T-cell (primary cell): Measurements from ENCODE around the gene CD302. TPM values are rescaled to one million over a fixed set of nuclear protein-coding genes. Genes with fewer than 3 reads are reported as not detected.
"Not testable (repeated sequence)": the region's sequence is repeated elsewhere in the genome, so short reads cannot be mapped to it uniquely, and the experiment has no call there.

Experiments used
- ATAC-seq, 4 experiments: fragments of 200-7000 bp in 3 of 4; fragments of 150-1000 bp in 1 of 4; cut with Tn5 transposase; replicated peaks in 1 of 4; 1 replicate in 3 of 4; 2 replicates in 1 of 4; pipeline ENCODE4 v1.10.0; 2021; ENCODE audit warnings: moderate library complexity in 3 of 4, mild to moderate bottlenecking in 2 of 4, moderate number of reproducible peaks in 1 of 4
- CTCF ChIA-PET, 2 donors: fragments of 300-600 bp; sonication (Branson Sonifier 250); formaldehyde crosslinking; loops; one replicate each; lab custom pipeline; 2022; ENCODE audit warnings: antibody characterized with exemption in 2 of 2; lab: Charles Lee
- POLR2A ChIA-PET, 2 donors: fragments of 300-600 bp; sonication (Branson Sonifier 250); formaldehyde crosslinking; loops; one replicate each; lab custom pipeline; 2022; ENCODE audit warnings: antibody characterized with exemption in 2 of 2; lab: Charles Lee
- DNase-seq, 35 experiments: peaks; one replicate each; pipeline versions ENCODE4 v3.0.0 to v3.0.0-alpha.2; 2013 to 2023
- H3K27ac ChIP-seq: one replicate; pipeline ENCODE4 v1.5.1; 2013; ENCODE audit warnings: low read length
- H3K27me3 ChIP-seq, 2 experiments: replicated peaks in 1 of 2; 1 replicate in 1 of 2; 2 replicates in 1 of 2; pipeline versions ENCODE4 v1.6.1 to v1.7.0; 2013; ENCODE audit warnings: low read length in 1 of 2, mixed read lengths in 1 of 2; ENCODE audit not compliant: control insufficient read depth in 2 of 2, insufficient read depth in 2 of 2; ENCODE audit errors: extremely low read depth in 1 of 2
- H3K36me3 ChIP-seq, 2 donors: 1 replicate in 1 of 2; 2 replicates in 1 of 2; pipeline versions ENCODE4 v1.6.1 to v1.7.0; 2013; ENCODE audit warnings: low read length in 1 of 2; ENCODE audit not compliant: control insufficient read depth in 2 of 2, insufficient read depth in 1 of 2; ENCODE audit errors: extremely low read depth in 1 of 2
- H3K4me1 ChIP-seq, 2 experiments: 1 replicate in 1 of 2; 2 replicates in 1 of 2; pipeline versions ENCODE4 v1.6.1 to v1.7.0; 2013; ENCODE audit warnings: low read length in 2 of 2, mixed read lengths in 1 of 2; ENCODE audit not compliant: insufficient read depth in 2 of 2, control insufficient read depth in 1 of 2; ENCODE audit errors: extremely low read depth in 1 of 2
- H3K4me3 ChIP-seq, 2 donors: 1 replicate in 1 of 2; 2 replicates in 1 of 2; pipeline versions ENCODE4 v1.5.1 to v1.7.0; 2013; ENCODE audit warnings: mild to moderate bottlenecking in 2 of 2, low read length in 1 of 2, moderate library complexity in 1 of 2; ENCODE audit not compliant: control insufficient read depth in 1 of 2; ENCODE audit errors: extremely low read depth in 1 of 2
- H3K9me3 ChIP-seq: 2 replicates; pipeline ENCODE4 v1.7.0; 2013
- H3K27ac Mint-ChIP-seq, 2 donors: one replicate each; pipeline ENCODE4 v1.8.0; 2020 to 2021; ENCODE audit warnings: mild to moderate bottlenecking in 2 of 2, mixed read lengths in 2 of 2
- H3K27me3 Mint-ChIP-seq, 2 donors: one replicate each; pipeline ENCODE4 v1.8.0; 2021 to 2022; ENCODE audit warnings: mixed read lengths in 2 of 2
- H3K36me3 Mint-ChIP-seq: one replicate; pipeline ENCODE4 v1.8.0; 2021; ENCODE audit warnings: mixed read lengths
- H3K4me1 Mint-ChIP-seq, 3 donors: one replicate each; pipeline ENCODE4 v1.8.0; 2020 to 2022; ENCODE audit warnings: mixed read lengths in 3 of 3, mild to moderate bottlenecking in 1 of 3
- H3K4me3 Mint-ChIP-seq, 3 donors: one replicate each; pipeline ENCODE4 v1.8.0; 2020 to 2022; ENCODE audit warnings: mild to moderate bottlenecking in 3 of 3, mixed read lengths in 3 of 3, moderate library complexity in 3 of 3
- H3K9me3 Mint-ChIP-seq, 3 donors: one replicate each; pipeline ENCODE4 v1.8.0; 2020 to 2022; ENCODE audit warnings: mixed read lengths in 3 of 3
- WGBS: methylation state at CpG from one replicate; pipeline ENCODE4 v1.1.5; 2013; ENCODE audit warnings: missing lambda C conversion rate; ENCODE audit not compliant: insufficient coverage; 5-methylcytosine and 5-hydroxymethylcytosine counted together
- total RNA-seq, 35 experiments: library from RNA in 6 of 35; stranded (reverse) in 6 of 35; fragments of 120-200 nt in 1 of 35; gene quantifications; one replicate each; pipeline versions ENCODE4 v1.2.1 to v1.2.4 and lab custom pipeline; 2013 to 2026

Gene CD302
- total RNA-seq, 5 donors from 2014 or later (not counting 1 experiment from before 2014, with no cell fraction given), result 1.0 to 1.6 (median 1.2) TPM

- peaks cover 0 to 23% of the 10 kb centered on the region in 2 donors for H3K36me3 ChIP-seq
- H3K27me3 ChIP-seq, result no peaks in the 10 kb centered on the region
- H3K27me3 Mint-ChIP-seq, result no peaks in the 10 kb centered on the region
- no peak overlapping the region for H3K4me3 Mint-ChIP-seq
- ATAC-seq (no peak), DNase-seq (no peak)
- ChIA-PET CTCF (no interaction called here), POLR2A (no interaction called here)
- no peaks in the 10 kb centered on the region for H3K9me3 ChIP-seq
- H3K36me3 Mint-ChIP-seq, result peaks cover 90% of the 10 kb centered on the region
- no peak overlapping the region for H3K27ac ChIP-seq
- peaks cover 4 to 31% (median 7%) of the 10 kb centered on the region in 3 donors for H3K4me1 Mint-ChIP-seq
- no CpG with 5 or more reads among the region's 2 CpGs for whole genome bisulfite sequencing
- no peak overlapping the region for H3K27ac Mint-ChIP-seq
- H3K9me3 Mint-ChIP-seq, result peaks cover 0 to 3% (median 3%) of the 10 kb centered on the region in 3 donors
- no peaks in the 10 kb centered on the region for H3K4me1 ChIP-seq
- no peak overlapping the region for H3K4me3 ChIP-seq
These were observed 30.7 kb upstream of the CD302 start for GRCh38 chr2:159828738-159829137.

GRCh38 chr2:159822478-159822833 is 24.4 kb upstream of the CD302 start:
- H3K27me3 Mint-ChIP-seq, H3K9me3 ChIP-seq, H3K9me3 Mint-ChIP-seq, H3K4me1 ChIP-seq, H3K27ac Mint-ChIP-seq, H3K4me3 Mint-ChIP-seq, H3K4me3 ChIP-seq, DNase-seq, POLR2A ChIA-PET, ATAC-seq, H3K27me3 ChIP-seq, CTCF ChIA-PET, H3K27ac ChIP-seq: not testable (repeated sequence)
- H3K36me3 ChIP-seq, result peaks cover 3 to 11% of the 10 kb centered on the region in 2 donors
- peaks cover 91% of the 10 kb centered on the region for H3K36me3 Mint-ChIP-seq
- peaks cover 4 to 31% (median 7%) of the 10 kb centered on the region in 3 donors for H3K4me1 Mint-ChIP-seq
- WGBS, result 100% methylated on average over 4 of the region's 4 CpGs

- POLR2A ChIA-PET, H3K9me3 Mint-ChIP-seq, CTCF ChIA-PET, H3K27me3 Mint-ChIP-seq, H3K4me3 ChIP-seq, H3K27ac ChIP-seq, H3K27ac Mint-ChIP-seq, H3K9me3 ChIP-seq, H3K4me1 ChIP-seq, H3K4me3 Mint-ChIP-seq, H3K27me3 ChIP-seq, DNase-seq, ATAC-seq: not testable (repeated sequence)
- Mint-ChIP-seq H3K36me3 (peaks cover 91% of the 10 kb centered on the region), H3K4me1 (peaks cover 4 to 29% (median 5%) of the 10 kb centered on the region in 3 donors)
- H3K36me3 ChIP-seq, result peaks cover 3 to 11% of the 10 kb centered on the region in 2 donors
- WGBS, result 100% methylated on average over 8 of the region's 11 CpGs
These were observed 23.9 kb upstream of the CD302 start for GRCh38 chr2:159821775-159822477.

GRCh38 chr2:159818940-159819339 is 20.9 kb upstream of the CD302 start:
- peaks cover 83% of the 10 kb centered on the region for H3K36me3 Mint-ChIP-seq
- Histone ChIP-seq H3K9me3 (no peaks in the 10 kb centered on the region), H3K27me3 (no peaks in the 10 kb centered on the region), H3K4me1 (no peaks in the 10 kb centered on the region), H3K4me3 (no peak overlapping the region), H3K36me3 (peaks cover 7 to 30% of the 10 kb centered on the region in 2 donors), H3K27ac (no peak overlapping the region)
- H3K27ac Mint-ChIP-seq, result no peak overlapping the region
- ATAC-seq (no peak), DNase-seq (no peak)
- 100% methylated on average over 1 of the region's 6 CpGs for WGBS
- no peak overlapping the region for H3K4me3 Mint-ChIP-seq
- H3K4me1 Mint-ChIP-seq, result peaks cover 0 to 2% (median 0%) of the 10 kb centered on the region in 3 donors
- CTCF ChIA-PET, result interaction anchor here in 1 of 2 donors (0.5 kb wide), 1 partner anchor 21 kb away, joined by 5 read pairs; no protein-coding TSS in a partner anchor
- H3K27me3 Mint-ChIP-seq, result no peaks in the 10 kb centered on the region
- H3K9me3 Mint-ChIP-seq, result no peaks in the 10 kb centered on the region
- POLR2A ChIA-PET, result no interaction called here

- Histone ChIP-seq H3K4me3 (no peak overlapping the region), H3K27ac (no peak overlapping the region), H3K4me1 (no peaks in the 10 kb centered on the region), H3K9me3 (no peaks in the 10 kb centered on the region), H3K27me3 (no peaks in the 10 kb centered on the region), H3K36me3 (peaks cover 4 to 37% of the 10 kb centered on the region in 2 donors)
- WGBS, result no CpG with 5 or more reads among the region's 1 CpG
- CTCF ChIA-PET, result no interaction called here
- Mint-ChIP-seq H3K9me3 (no peaks in the 10 kb centered on the region), H3K4me3 (no peak overlapping the region), H3K4me1 (no peaks in the 10 kb centered on the region), H3K36me3 (peaks cover 81% of the 10 kb centered on the region), H3K27me3 (no peaks in the 10 kb centered on the region), H3K27ac (no peak overlapping the region)
- POLR2A ChIA-PET, result interaction anchor here in 1 of 2 donors (0.5 kb wide), 1 partner anchor 1280 kb away, joined by 3 read pairs; no protein-coding TSS in a partner anchor
- no peak for ATAC-seq
- DNase-seq, result no peak
These were observed 19.3 kb upstream of the CD302 start for GRCh38 chr2:159817283-159817682.

GRCh38 chr2:159811232-159811631 is 13.2 kb upstream of the CD302 start:
- H3K27ac ChIP-seq, result no peak overlapping the region
- Mint-ChIP-seq H3K4me3 (no peak overlapping the region), H3K9me3 (no peaks in the 10 kb centered on the region), H3K36me3 (peaks cover 69% of the 10 kb centered on the region), H3K27ac (no peak overlapping the region), H3K4me1 (no peaks in the 10 kb centered on the region), H3K27me3 (no peaks in the 10 kb centered on the region)
- POLR2A ChIA-PET, result no interaction called here
- H3K4me3 ChIP-seq, result no peak overlapping the region
- no CpG with 5 or more reads among the region's 4 CpGs for WGBS
- DNase-seq, result no peak
- CTCF ChIA-PET, result no interaction called here
- no peaks in the 10 kb centered on the region for H3K27me3 ChIP-seq
- peaks cover 4 to 52% of the 10 kb centered on the region in 2 donors for H3K36me3 ChIP-seq
- no peak for ATAC-seq
- H3K9me3 ChIP-seq, result no peaks in the 10 kb centered on the region
- no peaks in the 10 kb centered on the region for H3K4me1 ChIP-seq
